ENCODE data around the gene GSTM4. TPM values are rescaled to one million over a fixed set of nuclear protein-coding genes. Genes with fewer than 3 reads are reported as not detected.
A peak's percentile ranks its signal among the peaks of the same experiment; 100 is the strongest.

Gene GSTM4
- total and polyA plus RNA-seq, 10 donors, result 14.8 to 53.8 (median 31.2) TPM

DNA sequence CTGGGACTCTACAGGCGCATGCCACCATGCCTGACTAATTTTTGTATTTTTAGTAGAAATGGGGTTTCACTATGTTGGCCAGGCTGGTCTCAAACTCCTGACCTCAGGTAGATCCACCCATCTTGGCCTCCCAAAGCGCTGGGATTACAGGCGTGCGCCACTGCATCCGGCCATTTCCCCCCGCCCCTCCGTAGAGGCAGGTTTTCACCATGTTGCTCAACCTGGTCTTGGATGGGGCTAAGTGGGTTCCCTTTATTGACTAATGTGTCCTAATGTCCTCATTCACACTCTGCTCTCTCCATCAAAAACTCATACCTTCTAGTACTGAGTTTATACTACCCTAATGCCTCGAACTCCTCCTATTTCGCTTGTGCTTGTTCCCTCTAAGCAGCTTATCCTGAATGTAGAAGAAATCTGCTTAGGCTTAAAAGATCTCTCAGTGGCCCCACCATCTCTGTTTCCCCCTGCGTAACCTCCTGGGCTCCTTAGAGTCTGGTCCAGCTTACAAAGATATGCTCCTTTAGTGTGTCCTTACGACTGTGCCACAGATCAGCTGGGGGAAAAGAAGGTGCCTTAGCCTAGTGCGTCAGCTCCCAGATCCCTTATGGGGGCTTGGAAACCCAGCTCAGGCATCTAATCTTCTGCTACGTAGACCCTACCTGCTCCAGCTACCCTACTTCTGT, 44.5 kb upstream of the GSTM4 start:
- intact Hi-C loops (cut with DNase I; ENCODE audit: low total_unique reads), result no loop called here
- no peak overlapping the region for H3K27ac ChIP-seq
- H3K4me3 ChIP-seq, result no peak overlapping the region
- WGBS, 5 donors, result 74 to 92% (median 90%) methylated on average over 13 of the region's 13 CpGs
- TF ChIP-seq POLR2A (IDR thresholded peaks at IDR 0.05) (no peak), POLR2AphosphoS5 (IDR thresholded peaks at IDR 0.05) (no peak)
- TF ChIP-seq, protein P1, sequence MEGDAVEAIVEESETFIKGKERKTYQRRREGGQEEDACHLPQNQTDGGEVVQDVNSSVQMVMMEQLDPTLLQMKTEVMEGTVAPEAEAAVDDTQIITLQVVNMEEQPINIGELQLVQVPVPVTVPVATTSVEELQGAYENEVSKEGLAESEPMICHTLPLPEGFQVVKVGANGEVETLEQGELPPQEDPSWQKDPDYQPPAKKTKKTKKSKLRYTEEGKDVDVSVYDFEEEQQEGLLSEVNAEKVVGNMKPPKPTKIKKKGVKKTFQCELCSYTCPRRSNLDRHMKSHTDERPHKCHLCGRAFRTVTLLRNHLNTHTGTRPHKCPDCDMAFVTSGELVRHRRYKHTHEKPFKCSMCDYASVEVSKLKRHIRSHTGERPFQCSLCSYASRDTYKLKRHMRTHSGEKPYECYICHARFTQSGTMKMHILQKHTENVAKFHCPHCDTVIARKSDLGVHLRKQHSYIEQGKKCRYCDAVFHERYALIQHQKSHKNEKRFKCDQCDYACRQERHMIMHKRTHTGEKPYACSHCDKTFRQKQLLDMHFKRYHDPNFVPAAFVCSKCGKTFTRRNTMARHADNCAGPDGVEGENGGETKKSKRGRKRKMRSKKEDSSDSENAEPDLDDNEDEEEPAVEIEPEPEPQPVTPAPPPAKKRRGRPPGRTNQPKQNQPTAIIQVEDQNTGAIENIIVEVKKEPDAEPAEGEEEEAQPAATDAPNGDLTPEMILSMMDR (IDR thresholded peaks at IDR 0.05 in 8 of 11, conservative IDR thresholded peaks at IDR 0.05 in 3 of 11), result no peak
- no peaks in the 10 kb centered on the region for H3K36me3 ChIP-seq
- H3K9me3 ChIP-seq, result no peaks in the 10 kb centered on the region
- H3K27me3 ChIP-seq (replicated peaks in 1 of 7), result no peaks in the 10 kb centered on the region
- no peak for DNase-seq
- peaks cover 0 to 48% (median 17%) of the 10 kb centered on the region in 6 donors for H3K4me1 ChIP-seq

DNA sequence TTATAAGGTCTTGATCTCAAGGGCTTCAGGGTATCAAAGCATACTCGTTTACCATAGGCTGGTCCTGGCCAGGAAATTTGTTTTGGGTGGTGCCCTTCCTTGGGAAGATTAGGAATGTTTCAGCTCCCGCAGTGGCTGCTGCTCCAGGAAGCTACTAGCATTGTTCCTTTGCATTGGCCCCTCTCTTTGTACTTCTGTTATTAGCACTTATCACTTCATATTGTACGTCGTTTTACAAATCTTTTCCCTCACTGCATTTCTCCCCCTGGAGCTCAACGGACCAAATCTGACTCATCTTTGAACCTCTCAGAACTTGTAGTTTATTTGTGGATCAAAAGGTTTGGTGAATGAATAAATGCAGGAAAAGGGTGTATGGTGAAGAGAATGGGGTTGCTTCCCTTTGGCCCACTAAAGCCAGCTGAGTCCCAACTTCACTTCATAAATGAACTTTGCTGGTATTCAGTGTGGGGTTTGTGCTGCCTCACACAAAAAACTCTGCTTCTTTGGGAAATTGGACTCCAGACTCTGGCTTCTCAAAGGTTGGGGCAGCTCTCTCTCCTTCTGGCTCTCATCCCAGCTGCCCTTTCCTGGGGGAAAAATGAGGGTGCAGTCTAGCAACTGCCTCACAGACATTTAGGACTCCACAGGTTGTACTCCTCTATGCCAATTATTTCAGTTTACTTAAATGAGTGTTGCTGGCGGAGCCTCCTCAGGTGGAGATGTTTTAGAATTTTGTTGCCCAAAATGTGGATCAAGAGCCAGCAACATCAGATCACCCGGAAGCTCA, 42.3 kb upstream of the GSTM4 start:
- Histone ChIP-seq H3K4me3 (no peak overlapping the region), H3K9me3 (no peaks in the 10 kb centered on the region), H3K27ac (peak overlapping the region in 2 of 8 donors; percentile 91 to 98), H3K36me3 (no peaks in the 10 kb centered on the region), H3K27me3 (replicated peaks in 1 of 7) (no peaks in the 10 kb centered on the region), H3K4me1 (peaks cover 0 to 65% (median 29%) of the 10 kb centered on the region in 6 donors)
- TF ChIP-seq, protein P1 (IDR thresholded peaks at IDR 0.05 in 8 of 11, conservative IDR thresholded peaks at IDR 0.05 in 3 of 11), result no peak
- TF ChIP-seq POLR2AphosphoS5 (IDR thresholded peaks at IDR 0.05) (no peak), POLR2A (IDR thresholded peaks at IDR 0.05) (no peak)
- WGBS, 5 donors, result 62 to 79% (median 74%) methylated on average over 7 of the region's 7 CpGs
- intact Hi-C loops (cut with DNase I; ENCODE audit: low total_unique reads), result no loop called here
- DNase-seq, result no peak

DNA sequence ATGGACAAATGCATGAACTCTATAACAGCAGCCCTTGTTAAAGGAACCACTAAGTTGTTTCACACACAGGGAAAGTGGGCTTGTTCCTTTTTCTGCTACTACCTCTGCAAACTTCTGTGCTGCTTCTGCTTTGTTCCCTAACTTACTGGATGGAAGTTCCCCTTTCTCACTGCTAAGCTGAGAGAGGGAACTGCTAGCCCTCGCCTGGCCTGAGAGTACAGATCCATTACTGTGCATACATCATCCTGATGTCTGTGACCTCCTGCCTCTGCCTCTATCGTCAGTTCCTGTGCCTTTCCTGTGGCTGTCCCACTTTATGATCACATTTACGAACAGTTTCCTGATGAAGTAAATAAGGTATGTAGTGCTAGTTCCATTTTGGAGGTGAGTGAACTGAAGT, 40.0 kb upstream of the GSTM4 start:
- intact Hi-C loops (cut with DNase I; ENCODE audit: low total_unique reads), result no loop called here
- Histone ChIP-seq H3K27ac (peak overlapping the region in 7 of 8 donors; percentile 74 to 98 (median 86)), H3K27me3 (replicated peaks in 1 of 7) (no peaks in the 10 kb centered on the region), H3K4me1 (peaks cover 6 to 86% (median 48%) of the 10 kb centered on the region in 6 donors), H3K36me3 (no peaks in the 10 kb centered on the region), H3K9me3 (no peaks in the 10 kb centered on the region), H3K4me3 (peak overlapping the region in 1 of 8 donors; percentile 73)
- TF ChIP-seq POLR2A (IDR thresholded peaks at IDR 0.05), result no peak
- TF ChIP-seq POLR2AphosphoS5 (IDR thresholded peaks at IDR 0.05), result peak in 1 of 3 donors; percentile 87
- TF ChIP-seq, protein P1 (IDR thresholded peaks at IDR 0.05 in 8 of 11, conservative IDR thresholded peaks at IDR 0.05 in 3 of 11), result peak in 1 of 11 experiments; percentile 13
- DNase-seq, result no peak
- WGBS, 5 donors, result 9 to 19% (median 15%) methylated on average over 3 of the region's 3 CpGs

DNA sequence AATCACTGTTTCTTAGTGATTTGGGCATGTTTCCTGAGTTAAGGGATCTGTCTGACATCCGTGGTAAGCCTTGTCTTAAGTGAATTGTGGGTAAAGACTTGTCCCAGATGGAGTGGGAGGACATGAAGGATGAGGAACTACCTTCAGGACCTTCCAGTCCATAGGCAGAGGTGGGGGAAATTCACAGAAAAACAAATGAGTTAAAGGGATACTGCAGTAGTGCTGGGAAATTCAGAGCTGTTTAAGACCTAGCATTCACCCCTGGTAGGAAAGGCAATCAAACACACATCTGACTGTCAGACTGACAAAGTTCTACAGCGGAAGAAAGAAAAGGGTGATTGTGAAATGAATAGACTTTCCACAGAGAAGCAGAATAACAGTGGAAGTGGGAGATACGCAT, 39.5 kb upstream of the GSTM4 start:
- TF ChIP-seq POLR2AphosphoS5 (IDR thresholded peaks at IDR 0.05), result no peak
- TF ChIP-seq POLR2A (IDR thresholded peaks at IDR 0.05), result no peak
- TF ChIP-seq, protein P1 (IDR thresholded peaks at IDR 0.05 in 8 of 11, conservative IDR thresholded peaks at IDR 0.05 in 3 of 11), result no peak
- peak overlapping the region in 1 of 8 donors; percentile 73 for H3K4me3 ChIP-seq
- H3K9me3 ChIP-seq, result no peaks in the 10 kb centered on the region
- intact Hi-C loops (cut with DNase I; ENCODE audit: low total_unique reads), result no loop called here
- H3K27ac ChIP-seq, result peak overlapping the region; percentile 35 to 98 (median 84)
- WGBS, 5 donors, result 38 to 71% (median 51%) methylated on average over 3 of the region's 3 CpGs
- H3K4me1 ChIP-seq, result peaks cover 7 to 86% (median 53%) of the 10 kb centered on the region in 6 donors
- no peaks in the 10 kb centered on the region for H3K36me3 ChIP-seq
- no peaks in the 10 kb centered on the region for H3K27me3 ChIP-seq (replicated peaks in 1 of 7)
- no peak for DNase-seq

Measured in spleen (tissue), 11 donors.